GM23248 (cell line): ENCODE data around the gene CP. TPM values are rescaled to one million over a fixed set of nuclear protein-coding genes. Genes with fewer than 3 reads are reported as not detected.

Source experiments
- DNase-seq: peaks from one replicate; pipeline ENCODE4 v3.0.0-alpha.2; 2015
- H2AFZ ChIP-seq: fragments of 200-600 bp; sonication (generic); 2 replicates; pipeline ENCODE4 v1.6.1; 2016; ENCODE audit warnings: antibody characterized with exemption
- H3F3A ChIP-seq: fragments of 200-600 bp; sonication (generic); 2 replicates; pipeline ENCODE4 v1.6.1; 2016; ENCODE audit warnings: mild to moderate bottlenecking, antibody characterized with exemption, mixed run types; ENCODE audit not compliant: insufficient read depth
- H3K27ac ChIP-seq: fragments of 200-600 bp; sonication (generic); 2 replicates; pipeline ENCODE4 v1.5.1; 2016; ENCODE audit warnings: mild to moderate bottlenecking
- H3K27me3 ChIP-seq: fragments of 200-600 bp; sonication (generic); replicated peaks from 2 replicates; pipeline ENCODE4 v1.6.1; 2016; ENCODE audit warnings: mild to moderate bottlenecking; ENCODE audit not compliant: insufficient read depth
- H3K36me3 ChIP-seq: fragments of 200-600 bp; sonication (generic); 2 replicates; pipeline ENCODE4 v1.6.1; 2016; ENCODE audit warnings: low read depth, mild to moderate bottlenecking
- H3K4me1 ChIP-seq: fragments of 200-600 bp; sonication (generic); 2 replicates; pipeline ENCODE4 v1.6.1; 2016; ENCODE audit warnings: mild to moderate bottlenecking; ENCODE audit not compliant: insufficient read depth
- H3K4me2 ChIP-seq: fragments of 200-600 bp; sonication (generic); one replicate; pipeline ENCODE4 v1.6.1; 2016; ENCODE audit warnings: mild to moderate bottlenecking; ENCODE audit not compliant: unreplicated experiment
- H3K4me3 ChIP-seq: fragments of 200-600 bp; sonication (generic); 2 replicates; pipeline ENCODE4 v1.5.1; 2016; ENCODE audit warnings: mild to moderate bottlenecking
- H3K79me2 ChIP-seq: fragments of 200-600 bp; sonication (generic); 2 replicates; pipeline ENCODE4 v1.6.1; 2016; ENCODE audit warnings: mild to moderate bottlenecking; ENCODE audit not compliant: insufficient read depth
- H3K9ac ChIP-seq: fragments of 200-600 bp; sonication (generic); 2 replicates; pipeline ENCODE4 v1.6.1; 2016; ENCODE audit warnings: mild to moderate bottlenecking
- H3K9me2 ChIP-seq: fragments of 200-600 bp; sonication (generic); 2 replicates; pipeline ENCODE4 v1.6.1; 2016; ENCODE audit warnings: mixed run types, mild to moderate bottlenecking, moderate library complexity; ENCODE audit not compliant: insufficient read depth
- H3K9me3 ChIP-seq: fragments of 200-600 bp; sonication (generic); one replicate; pipeline ENCODE4 v1.6.1; 2017; ENCODE audit warnings: low read depth
- H4K20me1 ChIP-seq: fragments of 200-600 bp; sonication (generic); 2 replicates; pipeline ENCODE4 v1.6.0; 2016; ENCODE audit not compliant: insufficient read depth
- EZH2 ChIP-seq: fragments of 200-600 bp; sonication (generic); IDR thresholded peaks from 2 replicates; pipeline ENCODE4 v1.6.1; 2018; ENCODE audit warnings: antibody characterized with exemption, mild to moderate bottlenecking; ENCODE audit not compliant: insufficient read depth, poor library complexity, severe bottlenecking
- EZH2phosphoT487 ChIP-seq: fragments of 200-600 bp; sonication (generic); IDR thresholded peaks from 2 replicates; pipeline ENCODE4 v1.6.1; 2018; ENCODE audit warnings: antibody characterized with exemption, moderate library complexity, mild to moderate bottlenecking, low read depth; ENCODE audit not compliant: insufficient read depth
- WGBS, 2 experiments: methylation state at CpG; one replicate each; pipeline ENCODE4 v1.1.6; 2015 to 2017; ENCODE audit warnings: low lambda C conversion rate in 2 of 2, low coverage in 1 of 2; ENCODE audit errors: missing lambda C conversion rate in 2 of 2; 5-methylcytosine and 5-hydroxymethylcytosine counted together
- in situ Hi-C: fragments of 300-500 bp; cut with MboI; formaldehyde crosslinking; loops from 2 replicates; pipeline ENCODE4 v1.15.0; 2020
- polyA plus RNA-seq: library from polyadenylated mRNA; unstranded; fragments of >200 nt; fragmentation: Nextera tagmentation; extraction: Ambion mirVana; gene quantifications from 2 replicates; pipeline ENCODE4 v1.2.1, GENCODE V29; 2016
- total RNA-seq: library from RNA; depleted of rRNA; stranded (reverse); fragments of >200 nt; shearing (Covaris generic); gene quantifications from 2 replicates; pipeline ENCODE4 v1.2.3, GENCODE V29; 2014

CP gene
- total and polyA plus RNA-seq, 2 experiments from 2014 or later: not detected

GRCh38 chr3:149179220-149179619 is 42.4 kb downstream of the CP start:
- Histone ChIP-seq H3K36me3 (0 out of 2 replicates have a peak, but pooled peaks cover 3% of the 10 kb centered on the region), H3K4me2 (peak overlapping the region; percentile 58), H3K9me2 (no peaks in the 10 kb centered on the region), H3K9ac (peak overlapping the region; percentile 60), H3K4me1 (peaks cover 33% of the 10 kb centered on the region), H3F3A (peaks cover 38% of the 10 kb centered on the region), H3K27me3 (no peaks in the 10 kb centered on the region), H3K9me3 (no peaks in the 10 kb centered on the region), H3K27ac (peak overlapping the region; percentile 92), H3K79me2 (no peaks in the 10 kb centered on the region), H3K4me3 (peak overlapping the region; percentile 9; the same call in 1 of the 2 replicates), H2AFZ (peak overlapping the region; percentile 12), H4K20me1 (no peaks in the 10 kb centered on the region)
- in situ Hi-C loops: no loop called here
- 0% methylated on average over 1 of the region's 1 CpG for WGBS, 2 experiments
- peak; percentile 80 for DNase-seq
- no peak for TF ChIP-seq EZH2phosphoT487
- no peak for TF ChIP-seq EZH2

- in situ Hi-C loops: no loop called here
- 94 to 100% methylated on average over 1 of the region's 1 CpG for WGBS, 2 experiments
- TF ChIP-seq EZH2: no peak
- no peak for TF ChIP-seq EZH2phosphoT487
These were observed 44.5 kb downstream of the CP start for GRCh38 chr3:149177122-149177521.

GRCh38 chr3:149174901-149175300 is 46.7 kb downstream of the CP start:
- WGBS, 2 experiments: 66 to 75% methylated on average over 3 of the region's 3 CpGs
- TF ChIP-seq EZH2 (no peak), EZH2phosphoT487 (no peak)
- in situ Hi-C loops: no loop called here

More at GRCh38 chr3:149177122-149177521, 44.5 kb downstream of the CP start:
- Histone ChIP-seq H3K9ac (no peak overlapping the region), H3K27ac (no peak overlapping the region), H3K79me2 (no peaks in the 10 kb centered on the region), H3K4me1 (peaks cover 33% of the 10 kb centered on the region), H3K9me3 (no peaks in the 10 kb centered on the region), H3K4me2 (no peak overlapping the region), H3K4me3 (no peak overlapping the region), H4K20me1 (no peaks in the 10 kb centered on the region), H3K27me3 (no peaks in the 10 kb centered on the region), H3K9me2 (no peaks in the 10 kb centered on the region), H3K36me3 (peaks cover 24% of the 10 kb centered on the region; the same call in 1 of the 2 replicates), H3F3A (peaks cover 38% of the 10 kb centered on the region), H2AFZ (no peak overlapping the region)
- DNase-seq: peak; percentile 6

GRCh38 chr3:149170672-149171071 is 51.0 kb downstream of the CP start:
- H3K9me2 ChIP-seq: no peaks in the 10 kb centered on the region
- no peak overlapping the region for H3K4me2 ChIP-seq
- peaks cover 52% of the 10 kb centered on the region for H3K36me3 ChIP-seq
- in situ Hi-C loops: no loop called here
- H3K9ac ChIP-seq: no peak overlapping the region
- no peak overlapping the region for H2AFZ ChIP-seq
- H3F3A ChIP-seq: no peaks in the 10 kb centered on the region
- peak; percentile 47 for DNase-seq
- no peak overlapping the region for H3K4me3 ChIP-seq
- no peaks in the 10 kb centered on the region for H3K9me3 ChIP-seq
- no peaks in the 10 kb centered on the region for H3K4me1 ChIP-seq
- H3K27me3 ChIP-seq: no peaks in the 10 kb centered on the region
- no peak overlapping the region for H3K27ac ChIP-seq
- H3K79me2 ChIP-seq: no peaks in the 10 kb centered on the region
- no peaks in the 10 kb centered on the region for H4K20me1 ChIP-seq
- no peak for TF ChIP-seq EZH2
- 80 to 81% methylated on average over 7 of the region's 7 CpGs for WGBS, 2 experiments

More at GRCh38 chr3:149174901-149175300, 46.7 kb downstream of the CP start:
- Histone ChIP-seq H3K9ac (no peak overlapping the region), H4K20me1 (no peaks in the 10 kb centered on the region), H3F3A (peaks cover 27% of the 10 kb centered on the region), H3K36me3 (peaks cover 38% of the 10 kb centered on the region), H3K79me2 (no peaks in the 10 kb centered on the region), H3K27me3 (no peaks in the 10 kb centered on the region), H2AFZ (no peak overlapping the region), H3K9me3 (no peaks in the 10 kb centered on the region), H3K9me2 (no peaks in the 10 kb centered on the region), H3K4me2 (no peak overlapping the region), H3K4me1 (peaks cover 21% of the 10 kb centered on the region), H3K27ac (no peak overlapping the region), H3K4me3 (no peak overlapping the region)
- peak; percentile 4 for DNase-seq

GRCh38 chr3:149167898-149168297 is 53.7 kb downstream of the CP start:
- H3K9ac ChIP-seq: no peak overlapping the region
- 49 to 73% methylated on average over 2 of the region's 2 CpGs for WGBS, 2 experiments
- H4K20me1 ChIP-seq: no peaks in the 10 kb centered on the region
- H3K27me3 ChIP-seq: no peaks in the 10 kb centered on the region
- H3K27ac ChIP-seq: no peak overlapping the region
- no peak overlapping the region for H3K4me3 ChIP-seq
- in situ Hi-C loops: no loop called here
- no peaks in the 10 kb centered on the region for H3K9me3 ChIP-seq
- H3K4me2 ChIP-seq: no peak overlapping the region
- no peaks in the 10 kb centered on the region for H3K4me1 ChIP-seq
- DNase-seq: no peak
- no peaks in the 10 kb centered on the region for H3K79me2 ChIP-seq
- H2AFZ ChIP-seq: no peak overlapping the region
- no peaks in the 10 kb centered on the region for H3F3A ChIP-seq
- peaks cover 52% of the 10 kb centered on the region for H3K36me3 ChIP-seq
- no peaks in the 10 kb centered on the region for H3K9me2 ChIP-seq
- no peak for TF ChIP-seq EZH2
- no peak for TF ChIP-seq EZH2phosphoT487
